Fibroblast of lung (primary cell): ENCODE data around the gene SLC22A12. TPM values are rescaled to one million over a fixed set of nuclear protein-coding genes. Genes with fewer than 3 reads are reported as not detected.

Experiments
- DNase-seq, 2 donors: peaks; one replicate each; pipeline versions ENCODE4 v3.0.0 to v3.0.0-alpha.2; 2010; ENCODE audit warnings: low read depth in 2 of 2
- H2AFZ ChIP-seq: 2 replicates; pipeline ENCODE4 v1.5.1; 2012; ENCODE audit warnings: low read length, control low read depth, inconsistent platforms
- H3K27ac ChIP-seq: 2 replicates; pipeline ENCODE4 v1.5.1; 2011; ENCODE audit warnings: low read length, control low read depth; ENCODE audit not compliant: insufficient read depth
- H3K27me3 ChIP-seq: 2 replicates; pipeline ENCODE4 v1.5.1; 2011; ENCODE audit warnings: mild to moderate bottlenecking, low read length; ENCODE audit not compliant: control insufficient read depth, insufficient read depth
- H3K36me3 ChIP-seq: 2 replicates; pipeline ENCODE4 v1.5.1; 2011; ENCODE audit warnings: low read length; ENCODE audit not compliant: control insufficient read depth, insufficient read depth
- H3K4me1 ChIP-seq: 2 replicates; pipeline ENCODE4 v1.5.1; 2011; ENCODE audit warnings: low read length; ENCODE audit not compliant: control insufficient read depth, insufficient read depth; ENCODE audit errors: extremely low read depth
- H3K4me2 ChIP-seq: 2 replicates; pipeline ENCODE4 v1.5.1; 2011; ENCODE audit warnings: low read length, control low read depth; ENCODE audit not compliant: insufficient read depth; ENCODE audit errors: extremely low read depth
- H3K4me3 ChIP-seq, 4 experiments: fragments of 200-600 bp in 1 of 4; sonication (generic) in 1 of 4; replicated peaks in 1 of 4; 2 replicates each; pipeline ENCODE4 v1.5.1; 2011 to 2016; ENCODE audit warnings: low read length in 4 of 4, low read depth in 3 of 4, mild to moderate bottlenecking in 3 of 4, control low read depth in 2 of 4, inconsistent platforms in 1 of 4, mixed read lengths in 1 of 4; ENCODE audit not compliant: insufficient read depth in 1 of 4; ENCODE audit errors: control extremely low read depth in 1 of 4
- H3K79me2 ChIP-seq: 2 replicates; pipeline ENCODE4 v1.5.1; 2012; ENCODE audit warnings: mild to moderate bottlenecking, low read length, inconsistent platforms; ENCODE audit not compliant: control insufficient read depth, insufficient read depth
- H3K9ac ChIP-seq: 2 replicates; pipeline ENCODE4 v1.5.1; 2011; ENCODE audit warnings: mild to moderate bottlenecking, low read length, control low read depth; ENCODE audit not compliant: insufficient read depth
- H3K9me3 ChIP-seq: 2 replicates; pipeline ENCODE4 v1.5.1; 2012; ENCODE audit warnings: low read depth, low read length; ENCODE audit not compliant: control insufficient read depth, insufficient read depth
- H4K20me1 ChIP-seq: 2 replicates; pipeline ENCODE4 v1.5.1; 2011; ENCODE audit warnings: low read length; ENCODE audit not compliant: control insufficient read depth, insufficient read depth; ENCODE audit errors: extremely low read depth
- EZH2 ChIP-seq: IDR thresholded peaks from 2 replicates; pipeline ENCODE4 v1.5.1; 2012; ENCODE audit warnings: low read length, control low read depth, mild to moderate bottlenecking; ENCODE audit errors: missing control alignments
- polyA plus RNA-seq, 2 donors: library from polyadenylated mRNA; depleted of rRNA in 1 of 2; stranded (reverse) in 1 of 2; unstranded in 1 of 2; fragments of >200 nt; gene quantifications; 2 replicates each; pipeline ENCODE4 v1.2.1, GENCODE V29; 2011 to 2012; ENCODE audit warnings: missing spikeins in 1 of 2
- total RNA-seq: library from RNA; depleted of rRNA; stranded (reverse); fragments of >200 nt; gene quantifications from 2 replicates; pipeline ENCODE4 v1.2.1, GENCODE V29; 2014
- TF ChIP-seq, protein P1 (sequence below), 2 donors: IDR thresholded peaks in 1 of 2; conservative IDR thresholded peaks in 1 of 2; 1 replicate in 1 of 2; 2 replicates in 1 of 2; pipeline ENCODE4 v1.5.1; 2011 to 2012; ENCODE audit warnings: low read length in 2 of 2, control low read depth in 1 of 2, inconsistent platforms in 1 of 2, low read depth in 1 of 2, mild to moderate bottlenecking in 1 of 2

SLC22A12 gene
- total and polyA plus RNA-seq, 2 donors (not counting 1 experiment from before 2014, with no cell fraction given) = not detected

DNA sequence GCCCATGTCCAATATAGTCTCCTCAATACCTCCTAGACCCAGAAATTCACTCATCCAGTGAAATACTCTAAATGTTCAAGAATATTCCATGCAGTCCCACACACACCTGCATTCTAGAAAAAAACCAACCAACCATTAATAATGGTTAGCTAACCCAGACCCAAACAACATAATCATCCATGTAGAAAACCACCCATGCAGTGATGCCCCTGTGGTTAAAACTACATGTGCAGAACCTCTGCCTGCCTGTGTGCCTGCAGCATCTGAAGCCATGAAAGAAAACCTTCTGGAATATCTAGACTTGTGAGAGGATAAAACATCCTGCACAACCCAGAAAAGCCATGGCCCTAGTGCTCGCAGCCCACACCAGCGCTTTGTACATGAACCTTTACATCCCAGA, 47.8 kb downstream of the SLC22A12 start:
- Histone ChIP-seq H3K4me2 (no peak overlapping the region), H3K36me3 (no peaks in the 10 kb centered on the region), H3K27me3 (peaks cover 32% of the 10 kb centered on the region), H4K20me1 (no peaks in the 10 kb centered on the region), H3K9ac (no peak overlapping the region), H3K27ac (no peak overlapping the region), H3K4me3 (no peak overlapping the region), H3K79me2 (no peaks in the 10 kb centered on the region), H3K4me1 (no peaks in the 10 kb centered on the region), H3K9me3 (no peaks in the 10 kb centered on the region), H2AFZ (no peak overlapping the region)
- DNase-seq = no peak
- TF ChIP-seq, protein P1, sequence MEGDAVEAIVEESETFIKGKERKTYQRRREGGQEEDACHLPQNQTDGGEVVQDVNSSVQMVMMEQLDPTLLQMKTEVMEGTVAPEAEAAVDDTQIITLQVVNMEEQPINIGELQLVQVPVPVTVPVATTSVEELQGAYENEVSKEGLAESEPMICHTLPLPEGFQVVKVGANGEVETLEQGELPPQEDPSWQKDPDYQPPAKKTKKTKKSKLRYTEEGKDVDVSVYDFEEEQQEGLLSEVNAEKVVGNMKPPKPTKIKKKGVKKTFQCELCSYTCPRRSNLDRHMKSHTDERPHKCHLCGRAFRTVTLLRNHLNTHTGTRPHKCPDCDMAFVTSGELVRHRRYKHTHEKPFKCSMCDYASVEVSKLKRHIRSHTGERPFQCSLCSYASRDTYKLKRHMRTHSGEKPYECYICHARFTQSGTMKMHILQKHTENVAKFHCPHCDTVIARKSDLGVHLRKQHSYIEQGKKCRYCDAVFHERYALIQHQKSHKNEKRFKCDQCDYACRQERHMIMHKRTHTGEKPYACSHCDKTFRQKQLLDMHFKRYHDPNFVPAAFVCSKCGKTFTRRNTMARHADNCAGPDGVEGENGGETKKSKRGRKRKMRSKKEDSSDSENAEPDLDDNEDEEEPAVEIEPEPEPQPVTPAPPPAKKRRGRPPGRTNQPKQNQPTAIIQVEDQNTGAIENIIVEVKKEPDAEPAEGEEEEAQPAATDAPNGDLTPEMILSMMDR (conservative IDR thresholded peaks at IDR 0.05 in 1 of 2, IDR thresholded peaks at IDR 0.05 in 1 of 2; ENCODE audit: low read depth in 1 of 2, low read length in 2 of 2) = no peak
- no peak for TF ChIP-seq EZH2

- Histone ChIP-seq H4K20me1 (no peaks in the 10 kb centered on the region), H3K27me3 (peaks cover 43% of the 10 kb centered on the region), H3K27ac (no peak overlapping the region), H3K79me2 (no peaks in the 10 kb centered on the region), H3K9me3 (no peaks in the 10 kb centered on the region), H2AFZ (no peak overlapping the region), H3K4me2 (no peak overlapping the region), H3K4me1 (no peaks in the 10 kb centered on the region), H3K36me3 (no peaks in the 10 kb centered on the region), H3K9ac (no peak overlapping the region), H3K4me3 (no peak overlapping the region)
- no peak for DNase-seq
- TF ChIP-seq, protein P1 (conservative IDR thresholded peaks at IDR 0.05 in 1 of 2, IDR thresholded peaks at IDR 0.05 in 1 of 2; ENCODE audit: low read depth in 1 of 2, low read length in 2 of 2) = no peak
- no peak for TF ChIP-seq EZH2
Observed at GRCh38 chr11:64639885-64640284, 48.9 kb downstream of the SLC22A12 start.

DNA sequence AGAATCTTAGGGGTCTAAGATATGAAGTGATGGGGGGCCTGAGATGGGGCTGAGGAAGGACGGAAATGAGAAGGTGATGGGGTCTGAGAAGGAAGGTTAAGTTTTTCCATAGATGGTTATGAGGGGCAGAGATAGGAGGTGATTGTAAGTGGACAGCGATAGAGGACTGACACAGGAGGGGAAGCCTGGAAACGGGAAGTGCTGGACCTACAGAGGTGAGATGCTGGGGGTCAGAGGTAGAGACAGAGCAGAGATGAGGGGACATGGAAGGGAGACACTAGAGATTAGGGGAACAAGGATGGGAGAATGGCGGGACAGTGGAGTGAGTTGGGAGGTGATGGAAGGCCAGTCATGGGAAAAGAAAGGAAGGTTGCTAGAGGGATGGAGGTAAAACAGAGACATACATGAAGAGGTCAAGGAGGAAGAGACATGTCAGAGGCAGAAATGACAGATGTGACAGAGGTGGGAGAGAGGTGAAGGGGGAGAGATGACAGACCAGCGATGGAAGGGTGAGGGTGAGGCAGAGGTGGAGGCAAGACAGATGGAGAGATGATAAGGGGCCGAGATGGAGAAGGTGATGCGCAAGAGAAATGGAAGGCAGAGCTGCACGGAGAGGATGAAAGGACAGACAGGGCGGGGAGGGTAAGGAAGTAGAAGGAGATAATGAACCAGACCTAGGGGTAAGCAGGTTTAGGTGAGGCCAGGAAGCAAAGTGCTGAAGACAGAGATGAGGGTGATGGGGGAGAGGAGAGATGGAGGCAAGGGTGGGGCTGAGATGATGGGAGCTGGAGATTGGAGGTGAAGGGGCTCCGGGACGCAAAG, 50.8 kb downstream of the SLC22A12 start:
- no peak overlapping the region for H3K4me3 ChIP-seq
- DNase-seq = no peak
- no peak overlapping the region for H3K27ac ChIP-seq
- H4K20me1 ChIP-seq = no peaks in the 10 kb centered on the region
- H3K4me2 ChIP-seq = no peak overlapping the region
- no peak overlapping the region for H3K9ac ChIP-seq
- no peak overlapping the region for H2AFZ ChIP-seq
- H3K9me3 ChIP-seq = no peaks in the 10 kb centered on the region
- peaks cover 48% of the 10 kb centered on the region for H3K27me3 ChIP-seq
- H3K36me3 ChIP-seq = no peaks in the 10 kb centered on the region
- H3K79me2 ChIP-seq = no peaks in the 10 kb centered on the region
- no peaks in the 10 kb centered on the region for H3K4me1 ChIP-seq
- TF ChIP-seq, protein P1 (conservative IDR thresholded peaks at IDR 0.05 in 1 of 2, IDR thresholded peaks at IDR 0.05 in 1 of 2; ENCODE audit: low read depth in 1 of 2, low read length in 2 of 2) = no peak
- TF ChIP-seq EZH2 = peak; percentile 96
